ENCODE measurements around the gene ROCK2. TPM values are rescaled to one million over a fixed set of nuclear protein-coding genes. Genes with fewer than 3 reads are reported as not detected.

The ROCK2 gene
- polyA plus RNA-seq, 2 of the 4 experiments (the other 2 are of a cell fraction): 34.0 to 38.7 TPM

- H3K4me1 ChIP-seq: 0 out of 3 replicates have a peak, but pooled peaks cover 5% of the 10 kb centered on the region
- H3K4me2 ChIP-seq: no peak overlapping the region
- no peak overlapping the region for H3K4me3 ChIP-seq
- FAIRE-seq: no peak
- ChIA-PET POLR2A (no interaction called here), CTCF (interaction anchor here (0.6 to 1.5 kb wide), 7 partner anchors 8 to 221 kb away, joined by 3 to 6 read pairs (median 3); partner anchors contain the start of gene ROCK2)
- TF ChIP-seq KDM5A (IDR thresholded peaks at IDR 0.05) (no peak), EP300 (IDR thresholded peaks at IDR 0.05) (no peak), EHMT2 (IDR thresholded peaks at IDR 0.05; ENCODE audit: low read depth) (no peak), ZNF302 (CRISPR knock-in tag; IDR thresholded peaks at IDR 0.05) (no peak)
- DNase-seq (ENCODE audit: low read depth in 1 of 2, low spot score in 1 of 2): no peak
- 86% methylated on average over 14 of the region's 14 CpGs for WGBS (ENCODE audit: missing lambda C conversion rate)
- H3K9me3 ChIP-seq: no peaks in the 10 kb centered on the region
- no peak overlapping the region for H3K27ac ChIP-seq
- ATAC-seq: 0 out of 6 replicates have a peak, but pooled peaks of 1 of the 2 experiments have one; percentile 16
These were observed 10.1 kb upstream of the ROCK2 start for GRCh38 chr2:11354363-11355154.

DNA sequence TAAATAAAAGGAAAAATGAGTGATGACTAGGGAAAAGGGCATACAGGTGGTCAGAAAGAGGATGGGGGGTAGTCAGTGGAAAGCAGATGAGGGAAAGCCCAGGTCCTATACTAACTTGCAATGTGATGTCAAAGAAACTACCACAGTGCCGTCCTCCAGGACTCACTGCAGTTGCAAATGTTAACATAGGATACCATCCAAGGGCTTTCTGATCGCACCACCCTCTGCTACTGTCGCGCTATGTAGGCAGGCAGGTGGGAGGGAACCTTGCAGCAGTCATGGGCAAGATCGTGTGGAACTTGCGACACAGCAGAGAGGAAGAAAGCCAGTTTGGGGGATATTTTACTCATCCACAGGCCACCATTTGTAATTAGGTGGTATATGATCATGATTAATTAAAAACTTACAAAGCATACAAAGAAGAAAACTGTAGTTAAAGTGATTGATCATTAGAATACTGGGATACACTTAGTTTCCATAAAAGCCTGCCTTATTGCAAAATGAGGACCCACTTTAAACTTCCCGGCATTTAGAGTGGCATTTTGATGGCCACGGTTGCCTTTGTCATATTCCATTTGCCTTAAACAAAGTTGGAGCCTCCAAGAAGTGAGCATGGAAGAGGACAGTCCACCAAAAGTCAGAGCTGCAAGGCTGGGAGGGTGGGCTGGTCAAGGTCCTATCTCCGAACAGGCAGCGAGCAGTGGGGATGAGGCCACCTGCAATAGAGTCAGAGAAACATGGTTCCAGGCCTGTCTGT lies 8.5 kb upstream of the ROCK2 start:
- CTCF ChIA-PET: no interaction called here
- Histone ChIP-seq H3K4me3 (no peak overlapping the region), H3K4me1 (no peaks in the 10 kb centered on the region), H3K9me3 (no peaks in the 10 kb centered on the region), H3K4me2 (no peak overlapping the region), H3K27ac (no peak overlapping the region)
- DNase-seq (ENCODE audit: low read depth in 1 of 2, low spot score in 1 of 2) (no peak), FAIRE-seq (no peak), ATAC-seq (no peak)
- 89% methylated on average over 10 of the region's 10 CpGs for WGBS (ENCODE audit: missing lambda C conversion rate)
- TF ChIP-seq RFX5 (IDR thresholded peaks at IDR 0.05) (no peak), EHMT2 (IDR thresholded peaks at IDR 0.05; ENCODE audit: low read depth) (no peak), ZFP36 (IDR thresholded peaks at IDR 0.05; ENCODE audit: borderline replicate concordance, partially characterized antibody) (no peak), KDM5A (IDR thresholded peaks at IDR 0.05) (no peak), ESRRA (IDR thresholded peaks at IDR 0.05; ENCODE audit: borderline replicate concordance, low read length) (no peak), ZC3H11A (IDR thresholded peaks at IDR 0.05) (no peak), JUNB (IDR thresholded peaks at IDR 0.05) (no peak), BCL3 (IDR thresholded peaks at IDR 0.05) (no peak), NPAS2 (CRISPR knock-in tag; IDR thresholded peaks at IDR 0.05; ENCODE audit: borderline replicate concordance) (no peak), NR3C1 (IDR thresholded peaks at IDR 0.05) (no peak), ZSCAN20 (CRISPR knock-in tag; IDR thresholded peaks at IDR 0.05) (no peak), RARB (CRISPR knock-in tag; IDR thresholded peaks at IDR 0.05) (no peak), RCOR1 (IDR thresholded peaks at IDR 0.05; ENCODE audit: low read depth, low read length) (no peak), EP300 (IDR thresholded peaks at IDR 0.05) (no peak), GATA3 (IDR thresholded peaks at IDR 0.05; ENCODE audit: borderline replicate concordance) (no peak), PBX3 (IDR thresholded peaks at IDR 0.05) (no peak), PHF8 (IDR thresholded peaks at IDR 0.05; ENCODE audit: borderline replicate concordance, low read depth) (no peak), TP53 (CRISPR knock-in tag; IDR thresholded peaks at IDR 0.05) (no peak), TFCP2L1 (CRISPR knock-in tag; IDR thresholded peaks at IDR 0.05) (no peak)
- POLR2A ChIA-PET: no interaction called here
